GM19193 (cell line): ENCODE results near the gene ARL4C.

ENCODE experiments used
- POLR2A ChIP-seq: IDR thresholded peaks from 4 replicates; pipeline ENCODE4 v1.6.1; 2011; ENCODE audit not compliant: insufficient read depth, insufficient read length; ENCODE audit errors: extremely low read depth

Gene ARL4C

DNA sequence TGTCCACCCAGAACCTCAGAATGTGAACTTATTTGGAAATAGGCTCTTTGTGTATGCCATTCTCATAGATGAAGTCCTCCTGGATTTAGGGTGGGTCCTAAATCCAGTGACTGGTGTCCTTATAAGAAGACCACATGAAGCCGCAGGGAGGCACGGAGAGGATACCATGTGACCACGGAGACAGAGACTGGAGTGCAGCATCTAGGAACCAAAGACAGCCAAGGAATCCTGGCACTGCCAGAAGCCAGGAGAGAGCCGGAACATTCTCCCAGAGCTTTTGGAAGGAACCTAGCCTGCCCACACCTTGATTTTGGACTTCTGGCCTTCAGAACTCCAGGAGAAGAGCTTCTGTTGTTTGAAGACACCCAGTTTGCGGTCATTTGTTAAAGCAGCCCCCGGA, 49.7 kb downstream of the ARL4C start:
- TF ChIP-seq POLR2A, result no peak

DNA sequence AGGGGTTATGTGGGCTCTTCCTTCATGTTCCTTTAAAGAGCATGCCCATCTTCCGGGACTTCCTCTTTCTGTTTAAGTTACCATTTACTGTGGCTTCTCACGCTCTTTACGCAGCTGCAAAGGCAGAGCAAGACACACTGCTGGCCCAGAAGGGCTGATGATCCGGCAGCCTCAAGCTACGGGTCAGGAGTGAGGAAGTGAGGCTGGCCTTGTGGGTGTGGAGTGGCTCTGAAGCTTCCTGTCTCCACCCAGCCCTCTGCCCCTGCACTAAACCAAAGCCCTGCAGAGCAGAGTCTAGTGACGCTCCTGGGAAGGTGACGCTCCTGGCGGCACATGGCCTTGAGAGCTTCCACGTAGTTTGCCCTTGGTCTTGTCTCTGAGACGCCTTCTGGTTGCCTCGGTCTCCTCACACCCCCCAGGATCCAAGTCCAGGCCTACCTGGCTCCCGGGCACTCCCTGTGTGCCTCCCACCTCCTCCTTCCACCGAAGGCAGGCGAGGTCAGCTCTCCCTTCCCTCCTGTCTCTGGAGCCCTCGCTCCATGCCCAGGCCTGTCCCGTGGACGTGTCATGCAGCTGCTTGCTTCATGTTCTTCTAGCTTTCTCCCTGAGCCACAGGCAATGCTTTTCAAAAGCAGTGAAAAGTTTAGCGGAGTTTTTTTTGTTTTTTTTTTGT, 50.3 kb downstream of the ARL4C start:
- TF ChIP-seq POLR2A, result peak; percentile 70

DNA sequence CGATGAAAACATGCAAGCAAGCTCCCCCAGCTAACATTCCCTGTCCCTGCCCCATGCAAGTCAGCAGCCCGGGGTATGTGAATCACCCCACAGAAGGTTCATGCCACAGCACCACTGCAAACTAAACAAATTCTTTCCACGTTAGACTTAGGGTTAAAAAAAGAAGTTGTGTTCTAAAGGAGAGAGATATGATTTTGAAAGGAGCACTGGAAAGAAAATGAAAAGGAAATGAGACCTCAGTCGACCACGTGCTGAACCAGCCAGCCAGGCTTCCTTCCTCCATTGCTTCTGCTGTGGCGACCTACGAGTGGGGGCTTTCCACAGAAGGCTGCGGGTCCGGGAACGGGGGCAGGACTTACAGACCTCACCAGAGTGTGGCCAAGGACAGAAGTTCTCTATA, 52.0 kb downstream of the ARL4C start:
- no peak for TF ChIP-seq POLR2A

DNA sequence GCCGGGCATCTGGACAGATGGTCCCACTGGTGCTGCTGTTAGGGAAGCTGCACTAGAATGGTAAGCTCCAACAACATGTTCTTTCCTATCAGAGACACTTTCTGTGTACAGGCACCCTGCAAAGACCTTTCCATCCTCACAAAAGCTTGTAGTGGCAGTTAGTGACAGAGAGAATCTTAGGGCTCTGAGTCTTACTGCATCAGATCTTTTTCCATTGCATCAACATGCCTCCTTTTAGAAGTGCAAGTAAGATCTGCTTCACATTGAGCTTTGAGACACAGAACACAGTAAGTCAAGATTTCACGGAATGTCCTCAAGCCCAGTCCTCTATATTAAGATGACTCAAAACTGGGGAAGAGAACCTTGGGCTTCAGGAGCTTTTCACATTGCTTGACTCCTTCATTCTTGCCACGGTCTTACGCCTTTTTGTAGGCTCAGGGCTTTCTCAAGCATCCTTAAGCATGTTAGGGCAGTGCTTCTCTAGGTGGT, 52.6 kb downstream of the ARL4C start:
- no peak for TF ChIP-seq POLR2A
